HAP-1 (cell line): ENCODE results near the gene MYO1D.

ENCODE experiments used
- DNase-seq, 2 experiments: peaks; one replicate each; pipeline ENCODE4 v3.0.0-alpha.2; 2016 to 2020; ENCODE audit warnings: low spot score in 2 of 2
- H3K27me3 ChIP-seq: fragments of 250-450 bp; sonication (Bioruptor Pico); 2 replicates; pipeline ENCODE4 v1.5.1; 2020; ENCODE audit warnings: low read depth, mild to moderate bottlenecking, moderate library complexity
- H3K36me3 ChIP-seq: fragments of 250-450 bp; sonication (Bioruptor Pico); replicated peaks from 2 replicates; pipeline ENCODE4 v1.5.1; 2020; ENCODE audit warnings: mild to moderate bottlenecking
- H3K4me1 ChIP-seq: fragments of 250-450 bp; sonication (Bioruptor Pico); 2 replicates; pipeline ENCODE4 v1.5.1; 2020; ENCODE audit warnings: mild to moderate bottlenecking
- H3K4me3 ChIP-seq: fragments of 250-450 bp; sonication (Bioruptor Pico); 2 replicates; pipeline ENCODE4 v1.5.1; 2020; ENCODE audit warnings: mild to moderate bottlenecking, moderate library complexity
- H3K9me3 ChIP-seq: fragments of 250-450 bp; sonication (Bioruptor Pico); 2 replicates; pipeline ENCODE4 v1.5.1; 2020; ENCODE audit warnings: mild to moderate bottlenecking, moderate library complexity
- in situ Hi-C: fragments of 300-500 bp; cut with MboI; formaldehyde crosslinking; loops from 3 replicates; pipeline ENCODE4 v1.14.3; 2020; ENCODE audit warnings: low sequenced_read_pairs, inconsistent platforms, mixed read lengths

MYO1D gene

DNA sequence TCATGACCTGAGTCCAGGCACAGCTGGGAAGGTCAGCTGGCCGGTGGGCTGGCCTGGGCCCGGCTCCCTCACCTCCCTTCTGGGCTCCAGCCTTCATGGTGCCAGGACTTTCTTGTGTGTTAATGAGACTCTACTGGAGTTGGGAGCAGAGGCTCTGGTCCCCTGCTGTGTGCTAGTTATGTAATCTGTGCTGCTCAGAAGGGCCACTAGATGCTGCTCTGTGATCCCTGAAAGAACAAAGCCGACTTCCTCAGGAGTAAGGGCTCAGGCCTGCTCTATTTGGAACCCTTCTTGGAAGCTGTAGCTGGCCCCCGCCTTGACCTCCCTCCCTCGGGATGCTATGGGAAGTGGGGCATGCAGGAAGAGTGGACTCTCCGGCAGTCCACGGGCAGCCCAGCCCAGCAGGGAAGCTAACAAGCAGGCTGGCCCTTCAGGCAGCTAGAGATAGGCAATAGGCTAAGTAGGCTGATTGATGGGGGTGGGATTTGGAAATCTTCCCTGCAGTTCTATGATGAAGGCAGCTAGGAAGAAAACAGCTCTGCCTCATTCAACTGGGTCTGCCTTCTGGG, 393.4 kb downstream of the MYO1D start:
- peak; percentile 26 to 53 for DNase-seq
- H3K4me3 ChIP-seq, result no peak overlapping the region
- in situ Hi-C loops, result loop anchor here (10.0 kb wide), 1 partner anchor 271 kb away; no protein-coding TSS in a partner anchor

DNA sequence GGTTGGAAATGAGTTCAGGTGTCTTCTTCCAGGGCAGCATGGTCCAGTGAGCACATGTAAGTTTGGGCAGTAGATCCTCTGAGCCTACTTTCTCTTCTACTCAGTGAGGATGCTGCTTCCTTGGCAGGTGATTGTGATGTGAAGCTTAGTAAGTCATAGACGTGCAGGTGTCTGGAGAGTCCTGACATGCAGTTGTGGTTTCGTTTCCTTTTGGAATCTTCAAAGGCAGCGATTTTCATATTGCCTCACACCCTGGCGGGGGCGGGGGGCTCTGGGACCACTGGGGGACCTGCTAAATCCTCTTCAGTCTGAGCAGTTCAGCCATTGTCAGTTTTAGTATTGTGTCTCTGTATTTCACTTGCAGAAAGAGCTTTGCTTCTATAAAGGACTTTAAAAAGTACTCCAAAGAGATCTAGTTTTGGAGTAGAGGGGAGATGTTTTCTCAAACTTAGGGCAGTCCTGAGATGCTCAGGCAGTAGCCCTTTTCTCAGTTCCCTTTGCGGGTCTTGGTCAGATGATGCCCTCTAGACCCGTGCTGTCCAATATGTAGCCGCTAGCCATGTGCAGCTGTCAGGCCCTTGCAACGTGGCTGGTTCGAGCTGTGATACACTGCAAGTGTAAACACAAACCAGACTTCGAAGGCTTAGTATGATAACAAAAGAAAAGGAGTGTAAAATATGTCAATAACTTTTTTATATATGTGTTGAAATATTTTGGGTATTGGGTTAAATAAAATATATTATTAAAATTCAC, 394.2 kb downstream of the MYO1D start:
- no peak overlapping the region for H3K4me3 ChIP-seq
- H3K27me3 ChIP-seq, result no peaks in the 10 kb centered on the region
- peaks cover 47% of the 10 kb centered on the region for H3K36me3 ChIP-seq
- DNase-seq, result no peak
- peaks cover 6% of the 10 kb centered on the region for H3K4me1 ChIP-seq
- in situ Hi-C loops, result loop anchor here (10.0 kb wide), 1 partner anchor 272 kb away; no protein-coding TSS in a partner anchor
- H3K9me3 ChIP-seq, result no peaks in the 10 kb centered on the region

More for the DNA sequence above, 393.4 kb downstream of the MYO1D start:
- H3K9me3 ChIP-seq, result no peaks in the 10 kb centered on the region
- peaks cover 44% of the 10 kb centered on the region for H3K36me3 ChIP-seq
- H3K4me1 ChIP-seq, result peaks cover 8% of the 10 kb centered on the region
- H3K27me3 ChIP-seq, result no peaks in the 10 kb centered on the region

DNA sequence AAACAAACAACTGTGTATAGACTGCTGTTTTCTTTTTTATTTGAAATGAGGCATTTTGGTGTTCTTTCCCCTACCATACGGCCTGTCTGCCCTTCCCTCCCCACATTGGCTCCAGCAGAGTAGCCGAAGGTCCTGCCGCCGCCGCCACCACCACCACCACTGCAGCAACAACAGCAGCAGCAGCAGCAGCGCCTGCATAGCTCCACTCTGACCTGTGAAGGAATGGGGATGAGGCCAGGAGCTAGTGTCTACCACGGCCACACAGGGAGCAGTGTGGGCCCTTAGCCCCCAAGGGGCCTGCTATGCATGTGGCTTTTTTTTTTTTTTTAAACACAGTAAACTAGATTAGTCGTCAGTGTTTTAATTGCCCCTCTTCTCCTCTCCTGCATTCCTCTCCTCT, 395.7 kb downstream of the MYO1D start:
- no peak for DNase-seq
- no peak overlapping the region for H3K4me3 ChIP-seq
- in situ Hi-C loops, result loop anchor here (10.0 kb wide), 1 partner anchor 274 kb away; no protein-coding TSS in a partner anchor
- H3K36me3 ChIP-seq, result peaks cover 62% of the 10 kb centered on the region
- no peaks in the 10 kb centered on the region for H3K9me3 ChIP-seq
- H3K4me1 ChIP-seq, result peaks cover 5% of the 10 kb centered on the region; the same call in 1 of the 2 replicates
- H3K27me3 ChIP-seq, result no peaks in the 10 kb centered on the region

DNA sequence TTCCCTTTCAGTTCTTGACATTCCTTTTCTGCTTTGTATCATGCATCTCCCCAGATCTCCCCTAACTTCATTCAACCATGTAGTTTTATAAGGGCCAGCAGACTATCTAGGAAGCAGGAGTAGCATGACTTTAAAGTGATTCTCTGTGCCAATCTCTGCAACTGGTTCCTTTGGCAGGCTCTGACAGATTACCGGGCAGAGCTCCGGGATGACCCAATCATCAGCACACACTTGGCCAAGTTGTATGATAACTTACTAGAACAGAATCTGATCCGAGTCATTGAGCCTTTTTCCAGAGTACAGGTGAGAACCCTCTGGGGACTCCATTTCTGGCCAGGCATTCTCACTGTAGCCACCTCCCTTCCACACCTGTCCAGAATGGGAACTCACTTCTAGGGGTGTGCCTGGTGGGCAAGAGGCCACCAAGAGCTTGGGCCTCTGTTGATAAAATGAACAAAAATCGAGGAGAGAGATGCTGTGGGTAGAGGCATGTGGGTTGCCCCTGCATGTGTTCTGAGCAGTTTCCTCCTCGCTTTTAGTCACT, 397.8 kb downstream of the MYO1D start:
- Histone ChIP-seq H3K4me3 (no peak overlapping the region), H3K9me3 (no peaks in the 10 kb centered on the region), H3K4me1 (no peaks in the 10 kb centered on the region), H3K36me3 (peaks cover 83% of the 10 kb centered on the region), H3K27me3 (no peaks in the 10 kb centered on the region)
- in situ Hi-C loops, result no loop called here
- no peak for DNase-seq

DNA sequence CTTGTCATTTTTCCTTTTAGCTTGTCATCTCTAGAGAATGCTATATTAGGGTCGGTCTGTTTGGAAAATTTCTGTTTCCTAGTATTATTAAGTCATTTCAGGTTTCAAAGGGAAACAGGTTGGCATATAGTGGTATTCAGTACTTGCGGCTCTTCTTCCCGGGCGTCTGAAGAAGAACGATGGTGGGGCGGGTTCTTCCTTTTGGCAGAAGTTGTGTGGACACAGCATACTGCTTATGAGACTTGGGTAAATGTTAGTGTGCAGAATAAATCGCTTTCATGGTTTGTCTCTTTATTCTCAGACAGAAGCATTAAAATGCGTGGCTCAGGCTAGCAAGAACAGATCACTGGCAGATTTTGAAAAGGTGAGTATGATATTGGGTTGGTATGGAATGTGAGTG, 399.7 kb downstream of the MYO1D start:
- Histone ChIP-seq H3K4me3 (no peak overlapping the region), H3K4me1 (no peaks in the 10 kb centered on the region), H3K36me3 (peaks cover 85% of the 10 kb centered on the region), H3K9me3 (no peaks in the 10 kb centered on the region), H3K27me3 (no peaks in the 10 kb centered on the region)
- no peak for DNase-seq
- in situ Hi-C loops, result no loop called here

DNA sequence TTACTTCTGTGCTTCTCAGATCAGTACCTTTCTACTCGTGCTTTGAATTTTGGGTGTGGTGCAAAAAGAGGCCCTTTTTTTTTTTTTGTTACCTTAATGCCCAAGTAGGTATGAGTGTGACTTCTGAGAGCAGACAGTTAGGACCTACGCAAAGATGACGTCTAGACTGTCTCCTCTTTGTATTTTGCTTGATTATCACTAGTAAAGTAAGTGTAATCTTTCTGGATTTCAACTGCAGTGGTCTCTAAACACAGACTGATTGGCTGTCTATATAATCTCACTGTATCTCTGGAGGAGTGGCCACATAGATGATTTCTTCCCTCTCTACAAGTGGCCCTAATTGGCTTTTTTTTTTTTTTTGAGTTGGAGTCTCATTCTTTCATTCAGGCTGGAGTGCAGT, 401.7 kb downstream of the MYO1D start:
- Histone ChIP-seq H3K36me3 (peaks cover 91% of the 10 kb centered on the region), H3K9me3 (no peaks in the 10 kb centered on the region)
- in situ Hi-C loops, result no loop called here

DNA sequence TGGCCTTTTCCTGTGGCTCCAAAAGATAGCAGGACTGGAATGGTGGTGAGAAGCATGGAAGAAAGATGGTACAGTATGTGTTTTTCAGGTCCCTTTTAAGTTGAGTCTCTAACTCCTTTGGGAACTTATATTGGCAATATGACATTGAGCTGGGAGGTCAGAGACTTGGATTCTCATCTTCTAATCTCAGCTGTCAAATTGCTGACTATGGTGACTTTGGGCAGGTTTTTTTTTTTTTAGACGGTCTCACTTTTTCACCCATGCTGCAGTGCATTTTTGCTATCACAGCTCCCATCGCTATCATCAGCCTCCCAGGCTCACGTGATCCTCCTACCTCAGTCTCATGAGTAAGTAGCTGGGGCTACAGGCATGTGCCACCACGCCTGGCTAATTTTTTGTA, 405.3 kb downstream of the MYO1D start:
- in situ Hi-C loops, result no loop called here
- no peaks in the 10 kb centered on the region for H3K9me3 ChIP-seq
- no peak for DNase-seq
- H3K36me3 ChIP-seq, result peaks cover 83% of the 10 kb centered on the region
- no peaks in the 10 kb centered on the region for H3K27me3 ChIP-seq
- H3K4me1 ChIP-seq, result no peaks in the 10 kb centered on the region
- H3K4me3 ChIP-seq, result no peak overlapping the region

More for the DNA sequence above, 401.7 kb downstream of the MYO1D start:
- Histone ChIP-seq H3K4me1 (no peaks in the 10 kb centered on the region), H3K27me3 (no peaks in the 10 kb centered on the region), H3K4me3 (no peak overlapping the region)
- DNase-seq, result no peak

DNA sequence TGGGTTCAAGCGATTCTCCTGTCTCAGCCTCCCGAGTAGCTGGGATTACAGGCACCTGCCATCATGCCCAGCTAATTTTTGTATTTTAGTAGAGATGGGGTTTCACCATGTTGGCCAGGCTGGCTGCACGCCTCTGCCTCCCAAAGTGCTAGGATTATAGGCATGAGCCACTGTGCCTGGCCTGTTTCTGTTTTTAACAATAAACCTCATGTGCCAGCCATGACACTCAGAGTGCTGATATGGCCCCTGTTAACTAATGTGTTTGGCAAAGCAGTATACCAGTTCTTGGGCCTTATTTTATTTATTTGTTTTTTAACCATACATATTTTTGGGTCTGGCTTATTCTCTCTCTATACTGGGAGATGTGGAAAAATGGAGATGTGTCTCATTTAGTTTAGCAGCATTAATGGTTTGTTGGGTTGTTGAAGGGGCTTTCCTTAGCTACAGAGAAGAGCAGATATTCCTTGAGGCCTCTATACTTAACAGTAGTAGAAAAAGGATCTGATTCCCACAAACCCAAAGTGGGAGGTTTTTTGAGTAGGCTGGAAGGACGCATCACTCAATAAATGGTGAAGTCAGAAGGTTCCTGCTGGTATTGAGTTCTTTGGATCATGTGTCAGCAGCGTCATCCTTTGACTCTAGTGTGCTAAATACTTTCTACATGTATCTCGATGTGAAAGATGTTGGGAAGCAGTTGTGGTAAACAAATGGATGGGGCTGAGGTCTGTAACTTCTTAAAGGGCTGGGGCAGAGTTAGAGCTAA, 406.3 kb downstream of the MYO1D start:
- in situ Hi-C loops, result no loop called here
- DNase-seq, result no peak
- no peaks in the 10 kb centered on the region for H3K9me3 ChIP-seq
- H3K36me3 ChIP-seq, result peaks cover 80% of the 10 kb centered on the region
- H3K27me3 ChIP-seq, result no peaks in the 10 kb centered on the region
- no peaks in the 10 kb centered on the region for H3K4me1 ChIP-seq
- H3K4me3 ChIP-seq, result no peak overlapping the region

DNA sequence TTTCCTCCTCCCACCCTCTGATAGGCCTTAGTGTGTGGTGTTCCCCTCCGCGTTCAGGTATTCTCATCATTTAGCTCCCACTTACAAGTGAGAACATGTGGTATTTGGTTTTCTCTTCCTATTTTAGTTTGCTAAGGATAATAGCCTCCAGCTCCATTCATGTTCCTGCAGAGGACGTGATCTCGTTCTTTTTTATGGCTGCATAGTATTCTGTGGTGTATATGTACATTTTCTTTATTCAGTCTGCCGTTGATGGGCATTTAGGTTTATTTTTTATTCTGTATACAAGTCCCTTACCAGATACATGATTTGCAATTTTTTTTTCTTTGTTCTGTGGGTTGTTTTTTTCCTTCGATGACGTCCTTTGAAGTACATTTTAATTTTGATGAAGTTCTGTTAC, 409.0 kb downstream of the MYO1D start:
- in situ Hi-C loops, result no loop called here
- H3K4me3 ChIP-seq, result no peak overlapping the region

DNA sequence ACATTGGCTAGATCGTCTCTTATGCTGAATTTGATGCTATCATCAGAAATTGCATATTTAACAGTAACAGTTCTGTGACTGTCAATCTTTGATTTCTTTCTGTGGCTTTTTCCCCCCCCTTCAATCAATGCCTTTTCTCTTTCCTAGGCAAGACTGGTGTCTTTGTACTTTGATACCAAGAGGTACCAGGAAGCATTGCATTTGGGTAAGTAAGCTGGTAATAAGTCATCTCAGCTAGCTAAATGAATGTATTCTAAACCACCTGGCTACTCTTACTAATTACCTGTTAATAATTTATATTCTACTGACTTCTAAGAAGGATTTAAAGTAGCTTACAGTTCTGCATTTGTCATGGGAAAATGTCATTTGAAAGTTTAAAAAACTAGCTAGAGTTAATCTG, 412.6 kb downstream of the MYO1D start:
- Histone ChIP-seq H3K4me1 (peaks cover 3% of the 10 kb centered on the region; the same call in 1 of the 2 replicates), H3K4me3 (no peak overlapping the region), H3K27me3 (no peaks in the 10 kb centered on the region), H3K9me3 (no peaks in the 10 kb centered on the region), H3K36me3 (peaks cover 77% of the 10 kb centered on the region)
- DNase-seq, result no peak
- in situ Hi-C loops, result no loop called here

More for the DNA sequence above, 409.0 kb downstream of the MYO1D start:
- Histone ChIP-seq H3K4me1 (no peaks in the 10 kb centered on the region), H3K36me3 (peaks cover 81% of the 10 kb centered on the region), H3K27me3 (no peaks in the 10 kb centered on the region), H3K9me3 (no peaks in the 10 kb centered on the region)
- DNase-seq, result no peak

DNA sequence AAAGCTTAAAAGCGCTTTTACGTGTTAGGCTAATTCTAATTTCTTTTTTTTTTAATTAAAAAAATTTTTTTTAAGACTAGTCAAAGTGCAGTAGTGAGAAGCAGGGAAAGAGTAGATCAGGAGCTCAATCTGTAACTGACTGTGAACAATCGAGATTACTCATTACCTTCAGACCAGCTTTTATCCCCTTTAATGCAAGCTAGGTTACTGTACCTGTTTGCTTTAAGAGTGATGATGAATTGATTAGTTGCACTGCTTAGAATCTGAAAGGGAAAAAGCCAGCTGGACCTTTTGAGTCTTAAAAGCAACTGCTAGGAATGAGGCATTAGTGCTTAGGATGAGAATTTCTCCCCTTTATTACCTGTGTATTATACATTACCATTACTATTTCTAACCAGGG, 413.6 kb downstream of the MYO1D start:
- H3K4me1 ChIP-seq, result peaks cover 3% of the 10 kb centered on the region; the same call in 1 of the 2 replicates
- DNase-seq, result no peak
- H3K36me3 ChIP-seq, result peaks cover 76% of the 10 kb centered on the region
- no peak overlapping the region for H3K4me3 ChIP-seq
- H3K27me3 ChIP-seq, result no peaks in the 10 kb centered on the region
- no peaks in the 10 kb centered on the region for H3K9me3 ChIP-seq
- in situ Hi-C loops, result no loop called here

DNA sequence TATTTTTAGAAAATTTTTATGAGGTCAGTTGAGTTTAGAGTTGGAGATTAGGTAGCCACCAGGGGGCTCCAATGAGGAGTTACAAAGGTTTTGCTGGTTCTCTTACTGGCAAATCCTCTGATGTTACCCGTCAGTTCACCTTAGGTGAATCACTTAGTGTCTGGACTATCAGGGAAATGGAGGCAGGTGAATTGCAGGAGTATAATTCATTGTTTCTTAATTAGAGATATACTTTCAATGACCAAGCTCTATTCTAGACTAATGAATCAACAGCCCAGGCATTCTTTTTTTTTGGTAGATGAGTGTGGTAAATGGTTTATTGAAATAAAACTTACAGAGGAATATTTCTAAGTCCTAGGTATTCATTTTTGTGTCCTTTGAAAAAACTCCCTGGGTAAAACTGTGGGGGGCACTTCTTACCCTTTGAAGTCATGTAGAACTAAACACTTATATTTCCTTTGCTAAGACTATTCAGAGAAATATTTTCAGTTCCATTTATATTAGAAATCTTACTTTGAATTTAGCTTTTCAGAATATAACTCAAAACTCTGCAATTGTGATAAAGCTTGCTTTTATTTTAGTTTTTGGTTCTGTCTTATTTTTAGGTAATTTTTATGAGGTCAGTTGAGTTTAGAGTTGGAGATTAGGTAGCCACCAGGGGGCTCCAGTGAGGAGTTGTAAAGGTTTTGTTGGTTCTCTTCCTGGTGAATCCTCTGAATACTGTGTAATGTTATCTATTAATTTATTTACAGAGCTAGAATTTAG, 414.9 kb downstream of the MYO1D start:
- in situ Hi-C loops, result no loop called here
- Histone ChIP-seq H3K36me3 (peaks cover 77% of the 10 kb centered on the region), H3K27me3 (no peaks in the 10 kb centered on the region), H3K4me3 (no peak overlapping the region), H3K9me3 (no peaks in the 10 kb centered on the region), H3K4me1 (peaks cover 3% of the 10 kb centered on the region; the same call in 1 of the 2 replicates)
- DNase-seq, result peak; percentile 62 to 83

DNA sequence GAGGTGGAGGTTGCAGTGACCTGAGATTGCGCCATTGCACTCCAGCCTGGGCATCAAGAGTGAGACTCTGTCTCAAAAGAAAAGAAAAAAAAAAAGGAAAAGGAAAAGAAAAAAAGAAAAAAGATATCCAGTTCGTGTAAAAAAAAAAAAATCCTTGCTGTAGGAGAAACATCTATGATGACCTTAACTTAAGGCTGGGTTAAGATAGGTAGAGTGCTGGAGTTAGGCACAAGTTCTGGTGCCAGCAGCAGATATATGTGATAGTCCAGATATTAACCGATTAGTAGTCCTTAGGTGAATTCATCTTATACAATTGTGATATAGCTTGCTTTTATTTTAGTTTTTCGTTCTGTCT, 415.4 kb downstream of the MYO1D start:
- Histone ChIP-seq H3K27me3 (no peaks in the 10 kb centered on the region), H3K9me3 (no peaks in the 10 kb centered on the region), H3K36me3 (peaks cover 77% of the 10 kb centered on the region), H3K4me1 (peaks cover 3% of the 10 kb centered on the region; the same call in 1 of the 2 replicates), H3K4me3 (no peak overlapping the region)
- in situ Hi-C loops, result no loop called here
- DNase-seq, result no peak
